Thoracic aorta endothelial cell (primary cell): ENCODE measurements around the gene ZNF121. TPM values are rescaled to one million over a fixed set of nuclear protein-coding genes. Genes with fewer than 3 reads are reported as not detected.

Source experiments
- total RNA-seq: library from RNA; depleted of rRNA; stranded (reverse); fragments of >200 nt; gene quantifications from 2 replicates; pipeline ENCODE4 v1.2.3, GENCODE V29; 2012

Gene ZNF121
- total RNA-seq = 45.3 and 47.1 TPM in 2 replicates

DNA sequence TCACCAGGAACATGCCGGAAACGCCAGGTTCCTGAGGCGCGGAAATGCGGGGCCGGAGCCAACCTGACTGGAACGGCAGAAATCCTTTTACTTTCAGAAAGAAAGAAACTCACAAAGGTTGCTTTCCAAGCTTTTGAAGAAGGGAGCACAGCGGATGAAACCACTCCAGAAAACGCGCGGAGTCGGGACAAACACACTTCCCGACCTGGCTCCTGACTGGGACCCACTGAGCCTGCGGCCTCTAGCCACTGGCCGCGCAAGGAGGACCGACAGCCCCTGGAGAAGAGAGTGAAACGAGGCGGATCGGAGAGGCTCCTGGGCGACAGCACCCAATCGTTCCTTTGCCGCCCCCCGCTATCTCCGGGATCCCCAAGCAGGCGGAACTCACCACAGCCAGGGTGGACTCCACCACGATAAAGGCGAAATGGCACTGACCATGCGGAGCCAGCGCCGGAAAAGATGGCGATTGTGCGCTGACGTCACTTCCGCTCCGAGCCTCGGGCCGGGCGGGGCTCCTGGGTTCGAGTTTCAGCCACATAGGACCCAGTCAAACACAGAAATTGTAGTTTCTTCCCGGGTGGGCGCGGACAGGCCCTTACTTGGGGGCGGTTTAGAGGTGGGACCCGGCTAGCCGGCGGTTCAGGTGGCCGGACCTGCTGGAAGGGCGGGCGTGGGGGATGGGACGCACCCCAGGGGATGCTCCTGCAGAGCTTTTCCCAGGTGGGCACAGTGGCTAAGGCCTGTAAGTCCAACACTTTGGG lies at the start of gene ZNF121:
ZNF121 (minus strand) TSS at position 432 of the 761 bp plus-strand sequence. CDS start 16,407 bp downstream, outside the sequence.

DNA sequence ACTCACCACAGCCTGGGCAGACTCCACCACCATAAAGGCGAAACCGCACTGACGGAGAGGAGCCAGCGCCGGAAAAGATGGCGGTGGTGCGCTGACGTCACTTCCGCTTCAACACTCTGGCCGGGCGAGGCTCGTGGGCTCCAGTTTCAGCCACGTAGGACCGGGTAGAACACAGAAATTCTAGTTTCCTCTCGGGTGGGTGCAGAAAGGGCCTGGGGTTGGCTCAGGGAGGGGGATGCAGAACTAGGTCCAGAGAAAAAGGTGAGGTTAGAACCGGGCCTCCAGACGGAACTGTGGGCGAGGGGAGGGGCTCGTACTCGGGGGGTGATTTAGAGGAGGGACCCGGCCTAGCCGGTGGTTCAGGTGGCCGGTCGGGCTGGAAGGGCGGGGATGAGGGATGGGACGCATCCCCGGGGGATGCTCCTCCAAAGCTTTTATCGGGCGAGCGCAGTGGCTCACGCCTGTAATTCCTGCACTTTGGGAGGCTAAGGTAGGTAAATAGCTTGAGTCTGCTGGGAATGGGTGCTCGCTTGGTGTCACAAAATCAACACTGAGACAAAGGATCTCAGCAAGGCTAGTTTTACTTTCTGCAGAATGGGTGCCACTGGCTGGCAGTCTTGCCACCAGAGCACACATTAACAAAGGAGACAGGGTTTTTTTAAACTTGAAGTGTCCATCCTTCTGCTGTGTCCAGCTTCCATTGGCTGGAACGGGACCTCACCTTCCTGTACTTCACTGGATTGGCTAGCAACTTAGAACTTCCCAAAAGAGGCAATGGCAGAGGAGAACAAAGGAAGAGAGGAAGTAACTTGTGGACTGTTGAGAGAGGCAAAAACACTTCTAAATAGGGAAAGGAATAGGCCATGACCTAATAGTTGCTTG lies 37.1 kb upstream of the ZNF121 start, which contains the start of gene ZNF561:
ZNF561 (minus strand) TSS at position 77 of the 882 bp plus-strand sequence. CDS start 1,776 bp downstream, outside the sequence.

DNA sequence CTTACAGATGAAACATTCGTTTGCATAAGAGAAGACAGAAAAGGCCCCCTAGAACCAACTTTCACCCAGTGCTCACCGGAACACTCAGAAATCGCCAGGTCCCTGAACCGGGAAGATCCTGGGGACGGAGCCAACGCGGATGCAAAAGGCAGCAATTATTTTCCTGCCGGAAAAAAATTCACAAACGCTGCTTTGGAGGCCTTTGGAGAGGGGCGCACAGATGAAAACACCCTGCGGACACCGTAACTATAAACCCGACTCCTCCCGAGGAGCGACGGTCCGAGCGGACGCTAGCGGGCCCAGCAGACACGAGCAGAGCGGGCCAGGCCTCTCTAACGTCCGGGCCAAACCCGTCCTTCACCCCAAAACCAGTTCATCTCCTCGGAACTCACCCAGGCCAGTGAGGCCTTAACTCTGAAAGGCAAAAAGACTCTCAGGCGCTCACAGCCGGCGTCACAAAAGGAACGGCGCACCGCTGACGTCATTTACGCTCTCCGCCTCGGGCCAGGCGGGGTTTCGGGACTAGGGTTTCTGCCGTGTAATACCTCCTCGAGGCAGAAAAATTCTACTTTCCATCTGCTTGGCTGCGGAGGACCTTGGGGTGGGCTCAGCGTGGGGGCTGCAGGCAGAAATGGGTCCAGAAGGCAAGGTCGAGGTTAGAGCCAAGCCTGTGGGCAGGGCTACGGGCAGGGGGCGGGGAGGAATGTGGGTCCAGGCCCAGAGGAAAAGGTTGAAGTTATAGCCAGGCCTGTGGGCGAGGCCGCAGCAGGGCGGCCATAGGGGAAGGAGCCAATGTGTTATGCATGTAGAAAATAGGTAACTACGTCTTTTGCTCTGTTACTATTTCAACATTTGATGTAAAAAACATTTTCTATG lies 45.9 kb downstream of the ZNF121 start, which contains the start of gene ZNF426:
ZNF426 (minus strand) TSS at position 463 of the 876 bp plus-strand sequence. CDS start 2,413 bp downstream, outside the sequence.

Other genes starting within 250 kb of the ZNF121 start
- 0.65 and 0.66 TPM in 2 replicates for gene ZNF177, start 221.5 kb downstream of the ZNF121 start, total RNA-seq
- 13.2 and 15.7 TPM in 2 replicates for gene ZNF266, start 148.9 kb downstream of the ZNF121 start, total RNA-seq
- 0.07 and 0.27 TPM in 2 replicates for gene ZNF560, start 85.9 kb downstream of the ZNF121 start, total RNA-seq
- gene ZNF426, start 45.9 kb downstream of the ZNF121 start, total RNA-seq = 22.9 and 24.5 TPM in 2 replicates
- gene ZNF561, start 36.7 kb upstream of the ZNF121 start, total RNA-seq = 24.4 and 43.4 TPM in 2 replicates
- gene ZNF562, start 90.6 kb upstream of the ZNF121 start, total RNA-seq = 33.0 and 40.6 TPM in 2 replicates
- gene ZNF846, start 184.2 kb upstream of the ZNF121 start, total RNA-seq = 5.5 and 9.2 TPM in 2 replicates
- gene FBXL12, start 234.6 kb upstream of the ZNF121 start, total RNA-seq = 16.4 and 16.5 TPM in 2 replicates
- gene UBL5, start 243.4 kb upstream of the ZNF121 start, total RNA-seq = 230 and 236 TPM in 2 replicates